ENCODE data around the gene PREX1. TPM values are rescaled to one million over a fixed set of nuclear protein-coding genes. Genes with fewer than 3 reads are reported as not detected.

The PREX1 gene
- total and polyA plus RNA-seq, 2 donors (not counting 3 experiments of a cell fraction or from before 2014, with no cell fraction given): 51.3 to 72.9 TPM

DNA sequence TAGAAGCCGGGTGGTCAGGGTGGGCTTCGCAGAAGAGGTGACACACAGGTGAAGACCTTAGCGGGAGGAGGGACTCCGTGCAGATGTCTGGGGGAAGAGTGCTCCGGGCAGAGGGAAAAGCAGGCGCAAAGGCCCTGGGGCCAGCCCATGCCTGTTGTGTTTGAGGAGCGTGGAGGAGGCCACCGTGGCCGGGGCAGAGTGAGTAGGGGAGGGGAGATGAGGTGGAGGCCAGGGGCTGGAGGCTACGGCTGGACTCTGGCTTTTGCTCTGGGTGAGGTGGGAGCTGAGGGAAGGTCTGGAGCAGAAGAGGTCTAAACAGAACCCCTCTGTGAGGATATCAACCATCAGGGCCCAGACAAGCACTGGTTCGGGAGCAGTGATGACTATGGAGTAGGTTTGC lies 244.0 kb downstream of the PREX1 start:
- Histone ChIP-seq H3K4me1 (ENCODE audit: control insufficient read depth, extremely low read depth, insufficient read depth, low read length) (no peaks in the 10 kb centered on the region), H3K27ac (ENCODE audit: insufficient read depth, low read depth, low read length) (no peak overlapping the region), H3K36me3 (ENCODE audit: control insufficient read depth in 2 of 2, extremely low read depth in 1 of 2, insufficient read depth in 2 of 2, low read length in 2 of 2) (no peaks in the 10 kb centered on the region), H3K9ac (replicated peaks; ENCODE audit: extremely low read depth, insufficient read depth, low read length) (no peak overlapping the region), H4K20me1 (replicated peaks; ENCODE audit: control insufficient read depth, extremely low read depth, insufficient read depth, low read length) (no peaks in the 10 kb centered on the region), H3K4me3 (replicated peaks in 1 of 3; ENCODE audit: insufficient read depth in 1 of 3, low read depth in 1 of 3, low read length in 3 of 3) (no peak overlapping the region), H3K79me2 (ENCODE audit: control insufficient read depth, insufficient read depth, low read length) (no peaks in the 10 kb centered on the region), H3K4me2 (ENCODE audit: insufficient read depth, low read length) (no peak overlapping the region), H3K9me3 (replicated peaks; ENCODE audit: control insufficient read depth, insufficient read depth, low read length) (no peaks in the 10 kb centered on the region), H3K9me1 (replicated peaks; ENCODE audit: control insufficient read depth, extremely low read depth, insufficient read depth, low read length) (no peaks in the 10 kb centered on the region), H2AFZ (ENCODE audit: low read depth, low read length) (no peak overlapping the region), H3K27me3 (ENCODE audit: control insufficient read depth in 2 of 2, insufficient read depth in 2 of 2, low read length in 2 of 2) (peaks cover 0 to 2% of the 10 kb centered on the region in 2 experiments)
- no peak for FAIRE-seq
- intact Hi-C loops (cut with micrococcal nuclease) (no loop called here), dilution Hi-C loops (cut with MboI; ENCODE audit: extremely low pct_ligation_motif_present, low sequenced_read_pairs) (no loop called here)
- no peak for DNase-seq (ENCODE audit: low read depth, low spot score)
- TF ChIP-seq POLR2AphosphoS5 (IDR thresholded peaks at IDR 0.05; ENCODE audit: insufficient read depth, low read depth, low read length): no peak
- no peak for TF ChIP-seq JUN (IDR thresholded peaks at IDR 0.05; ENCODE audit: borderline replicate concordance, insufficient read depth, insufficient read length, low read depth)
- TF ChIP-seq, protein P1, sequence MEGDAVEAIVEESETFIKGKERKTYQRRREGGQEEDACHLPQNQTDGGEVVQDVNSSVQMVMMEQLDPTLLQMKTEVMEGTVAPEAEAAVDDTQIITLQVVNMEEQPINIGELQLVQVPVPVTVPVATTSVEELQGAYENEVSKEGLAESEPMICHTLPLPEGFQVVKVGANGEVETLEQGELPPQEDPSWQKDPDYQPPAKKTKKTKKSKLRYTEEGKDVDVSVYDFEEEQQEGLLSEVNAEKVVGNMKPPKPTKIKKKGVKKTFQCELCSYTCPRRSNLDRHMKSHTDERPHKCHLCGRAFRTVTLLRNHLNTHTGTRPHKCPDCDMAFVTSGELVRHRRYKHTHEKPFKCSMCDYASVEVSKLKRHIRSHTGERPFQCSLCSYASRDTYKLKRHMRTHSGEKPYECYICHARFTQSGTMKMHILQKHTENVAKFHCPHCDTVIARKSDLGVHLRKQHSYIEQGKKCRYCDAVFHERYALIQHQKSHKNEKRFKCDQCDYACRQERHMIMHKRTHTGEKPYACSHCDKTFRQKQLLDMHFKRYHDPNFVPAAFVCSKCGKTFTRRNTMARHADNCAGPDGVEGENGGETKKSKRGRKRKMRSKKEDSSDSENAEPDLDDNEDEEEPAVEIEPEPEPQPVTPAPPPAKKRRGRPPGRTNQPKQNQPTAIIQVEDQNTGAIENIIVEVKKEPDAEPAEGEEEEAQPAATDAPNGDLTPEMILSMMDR (IDR thresholded peaks at IDR 0.05; ENCODE audit: extremely low read depth in 1 of 2, insufficient read depth in 1 of 2, low read depth in 1 of 2, low read length in 2 of 2): no peak
- no peak for TF ChIP-seq POLR2A (IDR thresholded peaks at IDR 0.05; ENCODE audit: low read depth, low read length)
- no peak for TF ChIP-seq MYC (IDR thresholded peaks at IDR 0.05; ENCODE audit: low read depth, low read length)
- TF ChIP-seq, protein P2, sequence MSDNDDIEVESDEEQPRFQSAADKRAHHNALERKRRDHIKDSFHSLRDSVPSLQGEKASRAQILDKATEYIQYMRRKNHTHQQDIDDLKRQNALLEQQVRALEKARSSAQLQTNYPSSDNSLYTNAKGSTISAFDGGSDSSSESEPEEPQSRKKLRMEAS (IDR thresholded peaks at IDR 0.05; ENCODE audit: insufficient read depth, insufficient read length): no peak
- TF ChIP-seq GATA2 (IDR thresholded peaks at IDR 0.05; ENCODE audit: insufficient read depth, insufficient read length, low read depth, low read length): no peak
- TF ChIP-seq EZH2 (IDR thresholded peaks at IDR 0.05; ENCODE audit: borderline replicate concordance, low read depth, low read length, severe bottlenecking): no peak
- no peak for TF ChIP-seq FOS (IDR thresholded peaks at IDR 0.05; ENCODE audit: borderline replicate concordance, insufficient read depth, low read length)
- BruUV-seq (replicated peaks): no TSS peak
- ChIA-PET CTCF (no interaction called here), POLR2A (no interaction called here)
